ENCODE measurements around the gene KIAA0319L.

- TF ChIP-seq CTCF (IDR thresholded peaks at IDR 0.05) (no peak), EP300 (IDR thresholded peaks at IDR 0.05) (no peak), POLR2A (IDR thresholded peaks at IDR 0.05) (no peak)
Observed at GRCh38 chr1:35481229-35481628, 76.0 kb downstream of the KIAA0319L start.
